GM12892 (cell line): Measurements from ENCODE around the gene TMBIM4.

Experiments
- POLR2A ChIP-seq: IDR thresholded peaks from 2 replicates; pipeline ENCODE4 v1.6.1; 2011; ENCODE audit warnings: low read depth, low read length, control low read depth
- POLR2AphosphoS5 ChIP-seq: IDR thresholded peaks from 2 replicates; pipeline ENCODE4 v1.6.1; 2011; ENCODE audit warnings: low read depth, low read length, control low read depth
- TAF1 ChIP-seq: IDR thresholded peaks from 2 replicates; pipeline ENCODE4 v1.6.1; 2011; ENCODE audit warnings: low read depth, mild to moderate bottlenecking, control low read depth, low read length, borderline replicate concordance

DNA sequence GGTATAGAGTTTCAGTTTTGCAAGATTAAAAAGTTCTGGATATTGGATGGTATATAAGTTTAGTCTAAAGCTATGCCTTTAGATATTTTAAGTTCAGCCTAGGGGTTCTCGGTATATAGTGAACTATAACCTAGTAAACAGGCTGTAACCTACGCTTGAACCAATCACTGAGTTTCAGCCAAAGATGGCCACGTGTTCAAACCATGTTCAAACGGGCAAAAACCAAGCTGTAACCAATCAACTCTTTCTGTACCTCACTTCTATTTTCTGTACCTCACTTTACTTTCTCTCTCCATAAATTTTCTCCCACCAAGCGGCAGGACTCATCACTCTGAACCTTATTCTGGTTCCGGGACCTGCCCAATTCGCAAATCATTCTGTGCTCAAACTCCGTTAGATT, 1.4 kb downstream of the TMBIM4 start:
- TF ChIP-seq POLR2A, result no peak
- TF ChIP-seq TAF1, result no peak
- no peak for TF ChIP-seq POLR2AphosphoS5
